ENCODE measurements around the gene AGT. TPM values are rescaled to one million over a fixed set of nuclear protein-coding genes. Genes with fewer than 3 reads are reported as not detected.

Gene AGT
- total RNA-seq, 1 donor from 2014 or later = under 0.01 TPM

GRCh38 chr1:230681599-230681998 lies 32.3 kb downstream of the AGT start:
- no peak for TF ChIP-seq CTCF (IDR thresholded peaks at IDR 0.05; ENCODE audit: insufficient read depth, low read length, severe bottlenecking)
- H3K36me3 ChIP-seq (ENCODE audit: control insufficient read depth, insufficient read depth, low read length) = peaks cover 3% of the 10 kb centered on the region
- DNase-seq (ENCODE audit: low read depth) = peak; percentile 94
- H3K4me3 ChIP-seq (ENCODE audit: low read depth, low read length) = no peak overlapping the region
- no peaks in the 10 kb centered on the region for H3K27me3 ChIP-seq (ENCODE audit: control insufficient read depth, insufficient read depth, low read length)
- FAIRE-seq = no peak

- no peak overlapping the region for H3K4me3 ChIP-seq (ENCODE audit: low read depth, low read length)
- no peak for DNase-seq (ENCODE audit: low read depth)
- FAIRE-seq = no peak
- peaks cover 4% of the 10 kb centered on the region for H3K36me3 ChIP-seq (ENCODE audit: control insufficient read depth, insufficient read depth, low read length)
- H3K27me3 ChIP-seq (ENCODE audit: control insufficient read depth, insufficient read depth, low read length) = no peaks in the 10 kb centered on the region
- no peak for TF ChIP-seq CTCF (IDR thresholded peaks at IDR 0.05; ENCODE audit: insufficient read depth, low read length, severe bottlenecking)
Measured at GRCh38 chr1:230680300-230681025, 33.5 kb downstream of the AGT start.

GRCh38 chr1:230679825-230680224 lies 34.1 kb downstream of the AGT start:
- Histone ChIP-seq H3K36me3 (ENCODE audit: control insufficient read depth, insufficient read depth, low read length) (peaks cover 2% of the 10 kb centered on the region), H3K27me3 (ENCODE audit: control insufficient read depth, insufficient read depth, low read length) (no peaks in the 10 kb centered on the region), H3K4me3 (ENCODE audit: low read depth, low read length) (no peak overlapping the region)
- FAIRE-seq (no peak), DNase-seq (ENCODE audit: low read depth) (no peak)
- no peak for TF ChIP-seq CTCF (IDR thresholded peaks at IDR 0.05; ENCODE audit: insufficient read depth, low read length, severe bottlenecking)

GRCh38 chr1:230679192-230679591 lies 34.7 kb downstream of the AGT start:
- FAIRE-seq (no peak), DNase-seq (ENCODE audit: low read depth) (no peak)
- Histone ChIP-seq H3K36me3 (ENCODE audit: control insufficient read depth, insufficient read depth, low read length) (peaks cover 2% of the 10 kb centered on the region), H3K4me3 (ENCODE audit: low read depth, low read length) (no peak overlapping the region), H3K27me3 (ENCODE audit: control insufficient read depth, insufficient read depth, low read length) (no peaks in the 10 kb centered on the region)
- no peak for TF ChIP-seq CTCF (IDR thresholded peaks at IDR 0.05; ENCODE audit: insufficient read depth, low read length, severe bottlenecking)

GRCh38 chr1:230677200-230677599 lies 36.7 kb downstream of the AGT start:
- peaks cover 6% of the 10 kb centered on the region for H3K36me3 ChIP-seq (ENCODE audit: control insufficient read depth, insufficient read depth, low read length)
- TF ChIP-seq CTCF (IDR thresholded peaks at IDR 0.05; ENCODE audit: insufficient read depth, low read length, severe bottlenecking) = no peak
- no peak for DNase-seq (ENCODE audit: low read depth)

GRCh38 chr1:230674581-230674980 lies 39.3 kb downstream of the AGT start:
- FAIRE-seq (no peak), DNase-seq (ENCODE audit: low read depth) (no peak)
- H3K27me3 ChIP-seq (ENCODE audit: control insufficient read depth, insufficient read depth, low read length) = no peaks in the 10 kb centered on the region
- peaks cover 6% of the 10 kb centered on the region for H3K36me3 ChIP-seq (ENCODE audit: control insufficient read depth, insufficient read depth, low read length)
- no peak for TF ChIP-seq CTCF (IDR thresholded peaks at IDR 0.05; ENCODE audit: insufficient read depth, low read length, severe bottlenecking)
- no peak overlapping the region for H3K4me3 ChIP-seq (ENCODE audit: low read depth, low read length)

More at GRCh38 chr1:230677200-230677599, 36.7 kb downstream of the AGT start:
- FAIRE-seq = no peak
- H3K4me3 ChIP-seq (ENCODE audit: low read depth, low read length) = no peak overlapping the region
- H3K27me3 ChIP-seq (ENCODE audit: control insufficient read depth, insufficient read depth, low read length) = no peaks in the 10 kb centered on the region
